Stimulated activated CD8-positive, alpha-beta memory T cell treated with anti-CD3 and anti-CD28 coated beads, Interleukin-2, amount 100 ng/mL, for 1 hour (primary cell): ENCODE data around the gene REXO2.

Source experiments
- DNase-seq, 2 donors: peaks; one replicate each; pipeline ENCODE4 v3.0.0-alpha.2; 2020; ENCODE audit warnings: low read depth in 2 of 2

REXO2 gene

GRCh38 chr11:114440971-114441763 is 1.9 kb downstream of the REXO2 start:
- no peak for DNase-seq

- no peak for DNase-seq
These were observed 2.7 kb downstream of the REXO2 start for GRCh38 chr11:114441921-114442320.

GRCh38 chr11:114442536-114442935 is 3.3 kb downstream of the REXO2 start:
- DNase-seq = no peak

GRCh38 chr11:114447444-114447843 is 8.2 kb downstream of the REXO2 start:
- no peak for DNase-seq

- DNase-seq = no peak
These were observed 8.6 kb downstream of the REXO2 start for GRCh38 chr11:114447892-114448291.

- DNase-seq = no peak
These were observed 9.6 kb downstream of the REXO2 start for GRCh38 chr11:114448749-114449482.

- no peak for DNase-seq
These were observed 10.6 kb downstream of the REXO2 start for GRCh38 chr11:114449845-114450244.

GRCh38 chr11:114452399-114452798 is 13.1 kb downstream of the REXO2 start:
- no peak for DNase-seq

- DNase-seq = no peak
These were observed 24.7 kb downstream of the REXO2 start for GRCh38 chr11:114463999-114464398.

GRCh38 chr11:114466742-114467141 is 27.5 kb downstream of the REXO2 start:
- DNase-seq = no peak

GRCh38 chr11:114472661-114473060 is 33.4 kb downstream of the REXO2 start:
- DNase-seq = no peak

- DNase-seq = no peak
These were observed 38.7 kb downstream of the REXO2 start for GRCh38 chr11:114478001-114478410.

GRCh38 chr11:114478768-114479167 is 39.5 kb downstream of the REXO2 start:
- DNase-seq = no peak

- DNase-seq = no peak
These were observed 40.1 kb downstream of the REXO2 start for GRCh38 chr11:114479331-114479730.

- no peak for DNase-seq
These were observed 42.8 kb downstream of the REXO2 start for GRCh38 chr11:114482114-114482513.

- no peak for DNase-seq
These were observed 44.7 kb downstream of the REXO2 start for GRCh38 chr11:114483929-114484328.

GRCh38 chr11:114496915-114497314 is 57.6 kb downstream of the REXO2 start:
- DNase-seq = no peak

- no peak for DNase-seq
These were observed 60.5 kb downstream of the REXO2 start for GRCh38 chr11:114499756-114500155.
